ENCODE data around the gene EP400.
A peak's percentile ranks its signal among the peaks of the same experiment; 100 is the strongest.

EP400 gene

DNA sequence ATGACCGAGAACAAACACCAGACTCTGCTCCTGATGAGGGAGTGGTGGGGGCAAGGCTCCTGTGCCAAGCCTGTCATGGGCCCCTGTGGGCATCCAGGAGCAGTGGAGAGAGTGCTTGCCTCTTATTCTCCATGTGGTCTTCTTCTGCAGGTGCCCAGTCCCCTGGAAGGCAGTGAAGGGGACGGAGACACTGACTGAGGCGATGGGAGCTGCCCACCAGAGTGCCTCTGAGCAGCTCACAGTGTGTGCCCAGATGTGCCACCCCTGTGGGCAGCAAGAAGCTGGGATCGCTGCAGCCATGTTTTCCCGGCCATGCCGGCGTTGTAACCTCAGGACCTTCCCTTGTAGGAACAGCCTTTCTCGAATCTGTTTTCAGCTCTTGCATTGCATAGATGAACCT, 6.4 kb upstream of the EP400 start:
- POLR2A ChIA-PET, result interaction anchor here (0.6 kb wide), 1 partner anchor 15 kb away, joined by 3 read pairs; no protein-coding TSS in a partner anchor
- no peaks in the 10 kb centered on the region for H3K4me1 ChIP-seq (ENCODE audit: control insufficient read depth, insufficient read depth, low read length)
- TF ChIP-seq, protein P1, sequence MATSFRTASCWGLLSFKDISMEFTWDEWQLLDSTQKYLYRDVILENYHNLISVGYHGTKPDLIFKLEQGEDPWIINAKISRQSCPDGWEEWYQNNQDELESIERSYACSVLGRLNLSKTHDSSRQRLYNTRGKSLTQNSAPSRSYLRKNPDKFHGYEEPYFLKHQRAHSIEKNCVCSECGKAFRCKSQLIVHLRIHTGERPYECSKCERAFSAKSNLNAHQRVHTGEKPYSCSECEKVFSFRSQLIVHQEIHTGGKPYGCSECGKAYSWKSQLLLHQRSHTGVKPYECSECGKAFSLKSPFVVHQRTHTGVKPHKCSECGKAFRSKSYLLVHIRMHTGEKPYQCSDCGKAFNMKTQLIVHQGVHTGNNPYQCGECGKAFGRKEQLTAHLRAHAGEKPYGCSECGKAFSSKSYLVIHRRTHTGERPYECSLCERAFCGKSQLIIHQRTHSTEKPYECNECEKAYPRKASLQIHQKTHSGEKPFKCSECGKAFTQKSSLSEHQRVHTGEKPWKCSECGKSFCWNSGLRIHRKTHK (tag by site-specific recombination; IDR thresholded peaks at IDR 0.05), result no peak
- no peak for TF ChIP-seq ZNF223 (tag by site-specific recombination; IDR thresholded peaks at IDR 0.05)
- TF ChIP-seq ZNF394 (tag by site-specific recombination; IDR thresholded peaks at IDR 0.05; ENCODE audit: borderline replicate concordance), result no peak
- TF ChIP-seq ZFHX2 (tag by site-specific recombination; conservative IDR thresholded peaks at IDR 0.05), result no peak
- TF ChIP-seq ZNF830 (tag by site-specific recombination; IDR thresholded peaks at IDR 0.05; ENCODE audit: low read depth), result no peak
- TF ChIP-seq, protein P2, sequence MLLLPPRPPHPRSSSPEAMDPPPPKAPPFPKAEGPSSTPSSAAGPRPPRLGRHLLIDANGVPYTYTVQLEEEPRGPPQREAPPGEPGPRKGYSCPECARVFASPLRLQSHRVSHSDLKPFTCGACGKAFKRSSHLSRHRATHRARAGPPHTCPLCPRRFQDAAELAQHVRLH (tag by site-specific recombination; IDR thresholded peaks at IDR 0.05), result no peak
- TF ChIP-seq ZNF529 (tag by site-specific recombination; IDR thresholded peaks at IDR 0.05; ENCODE audit: insufficient replicate concordance), result no peak
- no peak overlapping the region for H3K4me3 ChIP-seq (ENCODE audit: low read depth, low read length)
- no peak overlapping the region for H3K27ac ChIP-seq (ENCODE audit: extremely low read depth, low read depth, low read length)
- CTCF ChIA-PET, result no interaction called here
- H3K9me3 ChIP-seq (ENCODE audit: control insufficient read depth, insufficient read depth, low read depth, low read length), result no peaks in the 10 kb centered on the region
- peaks cover 24 to 58% of the 10 kb centered on the region in 2 experiments; a peak in 2 of 3 replicates for H3K36me3 ChIP-seq (ENCODE audit: control insufficient read depth in 2 of 2, insufficient read depth in 1 of 2, low read length in 2 of 2)

DNA sequence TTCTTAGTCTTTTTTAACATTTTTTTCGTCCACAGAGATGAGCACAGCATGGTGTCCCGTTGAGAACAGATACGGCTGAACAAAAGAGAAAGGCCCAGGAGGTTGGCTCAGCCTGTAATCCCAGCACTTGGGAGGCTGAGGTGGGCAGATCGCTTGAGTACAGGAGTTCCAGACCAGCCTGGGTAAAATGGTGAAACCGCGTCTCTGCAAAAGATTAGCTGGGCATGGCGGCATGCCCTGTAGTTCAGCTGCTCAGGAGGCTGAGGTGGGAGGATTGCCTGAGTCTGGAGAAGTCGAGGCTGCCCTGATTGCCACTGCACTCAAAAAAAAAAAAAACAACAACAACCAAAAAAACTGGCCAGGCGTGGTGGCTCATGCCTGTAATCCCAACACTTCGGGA, 5.9 kb upstream of the EP400 start:
- POLR2A ChIA-PET, result interaction anchor here (0.6 kb wide), 1 partner anchor 15 kb away, joined by 3 read pairs; no protein-coding TSS in a partner anchor
- Histone ChIP-seq H3K36me3 (ENCODE audit: control insufficient read depth in 2 of 2, insufficient read depth in 1 of 2, low read length in 2 of 2) (peaks cover 24 to 56% of the 10 kb centered on the region in 2 experiments; a peak in 2 of 3 replicates), H3K9me3 (ENCODE audit: control insufficient read depth, insufficient read depth, low read depth, low read length) (no peaks in the 10 kb centered on the region), H3K27ac (ENCODE audit: extremely low read depth, low read depth, low read length) (no peak overlapping the region), H3K4me3 (ENCODE audit: low read depth, low read length) (no peak overlapping the region), H3K4me1 (ENCODE audit: control insufficient read depth, insufficient read depth, low read length) (no peaks in the 10 kb centered on the region)
- TF ChIP-seq KLF7 (tag by site-specific recombination; IDR thresholded peaks at IDR 0.05; ENCODE audit: borderline replicate concordance), result no peak
- peak; percentile 22; the same call in 1 of the 2 replicates for TF ChIP-seq ZNF600 (tag by site-specific recombination; IDR thresholded peaks at IDR 0.05)
- CTCF ChIA-PET, result no interaction called here

DNA sequence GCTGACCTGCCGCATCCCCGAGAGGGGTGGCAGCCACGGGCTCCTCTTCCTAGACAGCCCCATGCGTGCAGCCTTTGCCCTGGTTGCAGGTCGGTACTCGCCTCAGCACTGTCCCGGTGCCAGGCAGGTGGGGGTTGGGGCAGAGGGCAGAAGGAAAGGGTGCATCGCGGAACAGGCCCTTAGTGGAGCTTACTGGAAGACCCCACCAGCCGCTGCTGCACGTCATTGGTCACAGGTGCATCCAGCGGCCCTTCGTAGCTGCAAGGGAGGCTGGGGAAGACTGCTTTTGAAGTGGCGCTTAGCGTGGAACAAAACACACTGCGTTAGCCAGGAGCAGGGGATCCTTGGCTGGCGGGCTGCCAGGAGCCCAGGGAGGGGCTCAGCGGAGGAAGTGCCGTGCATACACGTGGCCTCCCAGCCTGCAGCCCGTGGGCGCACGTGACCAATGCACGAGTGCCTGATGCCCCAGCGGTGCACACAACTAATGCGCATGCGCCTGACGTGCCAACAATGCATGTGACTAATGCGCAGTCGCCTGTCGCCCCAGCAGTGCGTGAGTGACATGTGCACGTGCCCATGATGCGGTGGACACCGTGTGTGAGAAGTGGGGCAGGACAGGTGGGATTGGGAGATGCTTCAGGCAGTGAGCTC, 5.0 kb upstream of the EP400 start:
- TF ChIP-seq SP7 (tag by site-specific recombination; IDR thresholded peaks at IDR 0.05) (0 out of 2 replicates have a peak, but pooled peaks have one; percentile 11), ZNF24 (tag by site-specific recombination; IDR thresholded peaks at IDR 0.05) (no peak), ZNF335 (tag by site-specific recombination; conservative IDR thresholded peaks at IDR 0.05) (no peak), HOXD13 (CRISPR knock-in tag; IDR thresholded peaks at IDR 0.05; ENCODE audit: borderline replicate concordance) (no peak), GLI2 (tag by site-specific recombination; IDR thresholded peaks at IDR 0.05; ENCODE audit: borderline replicate concordance, low read depth) (no peak), ZNF473 (tag by site-specific recombination; IDR thresholded peaks at IDR 0.05) (no peak), FEZF1 (tag by site-specific recombination; IDR thresholded peaks at IDR 0.05) (no peak), ZNF792 (tag by site-specific recombination; IDR thresholded peaks at IDR 0.05) (no peak), TRIM28 (IDR thresholded peaks at IDR 0.05; ENCODE audit: borderline replicate concordance, low read length) (peak; percentile 62; the same call in 1 of the 2 replicates), MZF1 (tag by site-specific recombination; IDR thresholded peaks at IDR 0.05; ENCODE audit: borderline replicate concordance) (peak; percentile 94), KLF9 (tag by site-specific recombination; IDR thresholded peaks at IDR 0.05; ENCODE audit: low read depth) (no peak), ZNF112 (tag by site-specific recombination; IDR thresholded peaks at IDR 0.05) (no peak), ZNF654 (tag by site-specific recombination; IDR thresholded peaks at IDR 0.05; ENCODE audit: low read depth) (no peak)
- TF ChIP-seq, protein P3, sequence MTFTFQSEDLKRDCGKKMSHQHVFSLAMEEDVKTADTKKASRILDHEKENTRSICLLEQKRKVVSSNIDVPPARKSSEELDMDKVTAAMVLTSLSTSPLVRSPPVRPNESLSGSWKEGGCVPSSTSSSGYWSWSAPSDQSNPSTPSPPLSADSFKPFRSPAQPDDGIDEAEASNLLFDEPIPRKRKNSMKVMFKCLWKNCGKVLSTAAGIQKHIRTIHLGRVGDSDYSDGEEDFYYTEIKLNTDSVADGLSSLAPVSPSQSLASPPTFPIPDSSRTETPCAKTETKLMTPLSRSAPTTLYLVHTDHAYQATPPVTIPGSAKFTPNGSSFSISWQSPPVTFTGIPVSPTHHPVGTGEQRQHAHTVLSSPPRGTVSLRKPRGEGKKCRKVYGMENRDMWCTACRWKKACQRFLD (tag by site-specific recombination; IDR thresholded peaks at IDR 0.05), result no peak
- TF ChIP-seq, protein P4, sequence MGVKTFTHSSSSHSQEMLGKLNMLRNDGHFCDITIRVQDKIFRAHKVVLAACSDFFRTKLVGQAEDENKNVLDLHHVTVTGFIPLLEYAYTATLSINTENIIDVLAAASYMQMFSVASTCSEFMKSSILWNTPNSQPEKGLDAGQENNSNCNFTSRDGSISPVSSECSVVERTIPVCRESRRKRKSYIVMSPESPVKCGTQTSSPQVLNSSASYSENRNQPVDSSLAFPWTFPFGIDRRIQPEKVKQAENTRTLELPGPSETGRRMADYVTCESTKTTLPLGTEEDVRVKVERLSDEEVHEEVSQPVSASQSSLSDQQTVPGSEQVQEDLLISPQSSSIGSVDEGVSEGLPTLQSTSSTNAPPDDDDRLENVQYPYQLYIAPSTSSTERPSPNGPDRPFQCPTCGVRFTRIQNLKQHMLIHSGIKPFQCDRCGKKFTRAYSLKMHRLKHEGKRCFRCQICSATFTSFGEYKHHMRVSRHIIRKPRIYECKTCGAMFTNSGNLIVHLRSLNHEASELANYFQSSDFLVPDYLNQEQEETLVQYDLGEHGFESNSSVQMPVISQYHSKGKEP (tag by site-specific recombination; IDR thresholded peaks at IDR 0.05), result peak; percentile 80
- Histone ChIP-seq H3K27ac (ENCODE audit: extremely low read depth, low read depth, low read length) (no peak overlapping the region), H3K4me3 (ENCODE audit: low read depth, low read length) (no peak overlapping the region), H3K36me3 (ENCODE audit: control insufficient read depth in 2 of 2, insufficient read depth in 1 of 2, low read length in 2 of 2) (peaks cover 19 to 48% of the 10 kb centered on the region in 2 experiments; a peak in 2 of 3 replicates), H3K9me3 (ENCODE audit: control insufficient read depth, insufficient read depth, low read depth, low read length) (no peaks in the 10 kb centered on the region), H3K4me1 (ENCODE audit: control insufficient read depth, insufficient read depth, low read length) (no peaks in the 10 kb centered on the region)
- POLR2A ChIA-PET, result interaction anchor here (1.5 to 1.7 kb wide), 2 partner anchors 9 to 15 kb away, joined by 4 to 8 read pairs; no protein-coding TSS in a partner anchor
- CTCF ChIA-PET, result interaction anchor here (1.1 kb wide), 1 partner anchor 109 kb away, joined by 3 read pairs; no protein-coding TSS in a partner anchor
